Kidney capillary endothelial cell (primary cell): ENCODE measurements around the gene TMEM233.
"Not testable (repeated sequence)": the region's sequence is repeated elsewhere in the genome, so short reads cannot be mapped to it uniquely, and the experiment has no call there.

Experiments
- DNase-seq: peaks from one replicate; pipeline ENCODE4 v3.0.0-alpha.2; 2018; ENCODE audit warnings: low spot score

Gene TMEM233

DNA sequence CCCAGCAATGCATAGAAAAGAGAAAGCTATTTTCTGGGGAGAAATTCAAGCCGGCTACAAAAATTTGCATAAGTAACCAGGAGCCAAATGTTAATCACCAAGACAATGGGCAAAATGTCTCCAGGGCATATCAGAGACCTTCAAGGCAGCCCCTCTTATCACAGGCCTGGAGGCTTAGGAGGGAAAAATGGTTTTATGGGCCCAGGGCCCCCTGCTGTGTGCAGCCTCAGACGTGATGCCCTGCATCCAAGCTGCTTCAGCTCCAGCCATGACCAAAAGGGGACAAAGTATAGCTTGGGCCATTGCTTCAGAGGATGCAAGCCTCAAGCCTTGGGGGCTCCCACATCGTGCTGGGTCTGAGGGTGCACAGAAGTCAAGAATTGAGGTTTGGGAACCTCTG lies 15.8 kb downstream of the TMEM233 start:
- no peak for DNase-seq

DNA sequence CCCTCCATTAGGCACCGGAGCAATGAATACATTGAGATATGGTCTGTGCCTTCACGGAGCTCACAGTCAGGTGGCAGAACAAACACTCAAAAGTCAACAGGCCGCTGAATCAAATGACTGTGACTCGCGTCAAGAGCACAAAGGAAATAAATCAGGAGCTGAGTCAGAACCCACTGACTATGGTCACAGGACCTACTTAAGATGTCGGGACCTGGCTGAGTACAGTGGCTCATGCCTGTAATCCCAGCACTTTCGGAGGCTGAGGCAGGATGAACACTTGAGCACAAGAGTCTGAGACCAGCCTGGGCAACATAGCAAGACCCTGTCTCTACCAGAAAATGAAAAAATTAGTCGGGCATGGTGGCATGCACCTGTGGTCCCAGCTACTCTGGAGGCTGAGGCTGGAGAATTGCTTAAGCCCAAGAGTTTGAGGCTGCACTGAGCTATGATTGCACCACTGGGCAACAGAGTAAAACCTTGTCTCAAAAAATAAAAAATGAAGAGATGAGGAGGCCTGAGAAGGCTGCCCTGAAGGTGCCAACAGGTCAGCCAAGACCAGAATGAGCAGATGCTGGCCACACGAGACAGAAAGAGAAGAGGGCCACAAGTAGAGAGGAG lies 19.9 kb downstream of the TMEM233 start:
- peak; percentile 87 for DNase-seq

DNA sequence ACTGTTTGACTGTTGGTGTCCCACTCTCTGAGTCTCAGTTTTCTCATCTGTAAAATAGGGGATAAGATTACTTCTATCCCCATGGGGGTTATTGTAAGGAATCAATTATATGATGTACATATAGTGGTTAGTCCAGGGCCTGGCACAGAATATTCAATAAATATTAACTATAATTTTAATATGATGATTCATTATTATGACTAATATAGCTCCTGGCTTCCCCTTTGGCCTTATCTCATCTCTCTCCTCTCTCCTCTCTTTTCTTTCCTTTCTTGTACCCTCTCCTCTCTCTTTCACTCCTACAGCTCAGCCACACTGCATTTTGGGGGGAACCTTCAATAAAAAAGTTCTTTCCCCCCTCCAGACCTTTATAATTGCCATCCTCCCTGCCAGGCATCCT lies 21.1 kb downstream of the TMEM233 start:
- no peak for DNase-seq

DNA sequence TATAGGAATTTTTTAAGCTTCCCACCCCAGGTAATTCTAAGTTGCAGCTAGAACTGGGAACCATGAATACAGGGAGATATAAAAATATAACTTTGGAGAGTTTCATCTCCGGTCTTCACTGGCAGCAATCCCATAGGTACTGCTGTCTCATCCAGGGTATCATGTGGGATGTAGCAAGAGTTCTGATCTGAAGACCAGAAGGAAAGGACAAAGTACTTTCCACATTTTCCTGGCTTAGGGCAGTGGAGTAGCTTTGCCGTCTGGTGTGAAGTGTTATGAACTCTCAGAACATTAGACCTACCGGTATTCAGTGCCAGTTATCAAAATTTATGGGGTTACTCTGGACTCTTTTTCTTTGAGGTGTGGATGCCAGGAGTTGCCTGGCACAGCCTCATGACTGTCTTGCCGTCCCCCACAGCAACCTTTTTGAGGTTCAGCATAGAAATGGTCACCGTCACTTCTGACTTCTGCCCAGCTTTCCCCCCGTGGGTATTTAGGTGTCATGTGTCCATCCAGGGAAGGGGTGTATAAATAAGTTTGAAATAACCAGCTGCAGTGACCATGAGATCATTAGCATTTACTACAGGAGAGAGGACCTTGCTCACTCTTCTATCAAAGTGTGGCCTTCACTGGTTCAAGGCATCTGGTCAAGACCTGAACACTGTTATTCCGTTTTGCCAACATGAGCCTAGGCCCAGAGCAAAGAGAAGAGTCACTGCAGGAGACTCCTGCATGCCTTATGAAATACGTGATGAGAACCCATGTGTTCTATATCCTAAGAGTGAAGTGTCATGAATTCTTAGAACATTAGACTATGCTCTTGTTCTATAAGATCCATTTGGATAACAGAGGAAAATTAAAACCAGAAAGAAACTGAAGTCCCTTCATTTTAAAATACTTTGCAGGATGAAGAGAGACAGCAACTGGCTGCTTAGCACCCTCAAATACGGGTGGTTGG lies 22.2 kb downstream of the TMEM233 start:
- no peak for DNase-seq

- not testable (repeated sequence) for DNase-seq
These were observed 24.8 kb downstream of the TMEM233 start for GRCh38 chr12:119618328-119618896.

- DNase-seq = no peak
These were observed 26.9 kb downstream of the TMEM233 start for GRCh38 chr12:119620490-119620889.

GRCh38 chr12:119621878-119622277 lies 28.3 kb downstream of the TMEM233 start:
- no peak for DNase-seq

DNA sequence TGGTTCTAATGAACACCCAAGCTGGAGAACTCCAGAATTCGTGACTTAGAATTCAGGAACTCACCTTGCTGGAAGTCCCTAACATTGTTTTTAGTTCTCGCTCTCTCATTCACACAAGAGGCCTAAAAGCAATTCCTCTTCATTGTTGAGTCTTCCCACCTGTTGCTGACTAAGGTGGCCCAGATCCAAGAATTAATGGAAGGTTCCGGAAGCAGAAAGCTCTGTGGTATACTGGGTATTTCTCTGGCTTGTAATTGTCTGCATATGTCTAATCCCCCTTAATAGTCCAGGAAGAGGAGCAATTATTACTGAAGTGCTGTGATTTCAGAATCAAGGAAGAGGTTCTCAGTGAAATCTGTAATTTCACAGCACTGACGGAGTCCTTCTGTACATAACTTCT lies 31.4 kb downstream of the TMEM233 start:
- no peak for DNase-seq

DNA sequence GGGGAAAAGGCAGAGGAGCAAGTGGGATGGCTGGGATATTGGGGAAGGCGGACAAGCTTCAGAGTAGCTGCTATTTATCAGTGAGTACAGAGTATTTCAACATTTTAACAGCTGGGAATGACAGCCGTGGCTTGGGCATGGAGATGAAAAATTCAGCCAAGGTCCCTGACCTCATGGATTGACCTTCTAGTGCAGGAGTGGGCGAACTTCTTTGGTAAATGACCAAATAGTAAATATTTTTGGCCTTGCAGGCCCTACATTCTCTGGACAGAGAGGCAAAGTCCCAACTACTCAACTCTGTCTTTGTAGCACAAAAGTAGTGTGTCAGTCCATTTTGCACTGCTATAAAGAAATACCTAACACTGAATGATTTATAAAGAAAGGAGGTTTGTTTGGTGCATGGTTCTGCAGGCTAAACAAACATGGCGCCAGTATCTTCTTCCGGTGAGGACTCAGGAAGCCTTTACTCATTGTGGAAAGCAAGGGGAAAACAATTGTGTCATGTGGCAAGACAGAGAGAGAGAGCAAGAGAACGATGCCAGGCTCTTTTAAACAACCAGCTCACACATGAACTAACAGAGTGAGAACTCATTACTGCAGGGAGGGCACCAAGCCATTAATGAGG lies 33.6 kb downstream of the TMEM233 start:
- no peak for DNase-seq

DNA sequence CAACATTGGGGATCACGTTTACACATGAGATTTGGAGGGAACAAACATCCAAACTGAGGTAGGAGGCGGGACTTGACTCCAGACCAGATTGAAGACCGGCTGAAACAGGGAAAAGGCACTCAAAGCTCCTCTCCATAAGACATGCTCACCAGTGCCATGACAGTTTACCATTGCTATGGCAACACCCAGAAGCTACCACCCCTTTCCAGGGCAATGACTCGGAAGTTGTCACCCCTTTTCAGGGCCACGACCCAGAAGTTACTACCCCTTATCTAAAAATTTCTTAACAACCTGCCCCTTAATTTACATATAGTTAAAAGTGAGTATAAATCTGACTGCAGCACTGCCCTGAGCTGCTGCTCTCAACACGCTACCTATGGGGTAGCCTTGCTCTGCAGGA lies 34.1 kb downstream of the TMEM233 start:
- no peak for DNase-seq

GRCh38 chr12:119630223-119630780 lies 36.7 kb downstream of the TMEM233 start:
- DNase-seq = no peak

- DNase-seq = no peak
These were observed 37.5 kb downstream of the TMEM233 start for GRCh38 chr12:119630962-119631550.

DNA sequence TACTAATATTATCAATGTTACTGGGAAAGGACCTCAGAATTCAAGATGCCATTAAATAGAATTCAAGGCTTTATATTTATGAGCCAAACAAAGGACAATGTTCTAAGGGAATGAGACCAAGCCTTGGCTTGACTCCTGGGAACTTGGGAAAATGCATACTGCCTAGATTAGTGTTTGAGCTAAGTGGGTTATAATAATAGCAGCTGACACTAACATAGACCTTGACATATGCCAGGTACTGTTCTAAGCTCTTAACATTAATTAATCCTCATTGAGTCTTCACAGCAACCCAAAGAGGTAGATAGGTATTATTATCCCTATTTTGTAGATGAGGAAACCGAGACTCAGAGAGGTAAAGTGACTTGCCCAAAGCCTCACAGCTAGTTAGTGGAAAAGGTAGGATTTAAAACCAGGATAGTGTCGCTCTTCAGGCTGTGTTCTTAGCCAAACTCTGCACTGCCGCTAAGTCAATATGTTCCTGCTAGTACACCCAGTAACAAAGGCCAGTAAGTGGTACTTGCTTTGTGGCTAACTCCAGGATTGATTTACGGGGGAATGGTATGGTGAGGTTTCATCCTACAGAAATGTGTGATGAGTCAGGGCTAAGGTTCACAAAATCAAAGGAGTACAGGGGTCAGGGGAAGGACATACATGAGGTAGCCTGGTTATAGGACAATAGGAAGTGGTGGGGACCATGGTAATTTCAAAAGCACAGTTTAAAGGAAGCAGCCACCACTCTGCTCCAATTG lies 38.5 kb downstream of the TMEM233 start:
- DNase-seq = peak; percentile 83

- DNase-seq = no peak
These were observed 41.2 kb downstream of the TMEM233 start for GRCh38 chr12:119634743-119635142.

GRCh38 chr12:119642986-119643385 lies 49.4 kb downstream of the TMEM233 start:
- no peak for DNase-seq

- DNase-seq = no peak
These were observed 51.4 kb downstream of the TMEM233 start for GRCh38 chr12:119644930-119645329.

- no peak for DNase-seq
These were observed 52.0 kb downstream of the TMEM233 start for GRCh38 chr12:119645535-119646059.

DNA sequence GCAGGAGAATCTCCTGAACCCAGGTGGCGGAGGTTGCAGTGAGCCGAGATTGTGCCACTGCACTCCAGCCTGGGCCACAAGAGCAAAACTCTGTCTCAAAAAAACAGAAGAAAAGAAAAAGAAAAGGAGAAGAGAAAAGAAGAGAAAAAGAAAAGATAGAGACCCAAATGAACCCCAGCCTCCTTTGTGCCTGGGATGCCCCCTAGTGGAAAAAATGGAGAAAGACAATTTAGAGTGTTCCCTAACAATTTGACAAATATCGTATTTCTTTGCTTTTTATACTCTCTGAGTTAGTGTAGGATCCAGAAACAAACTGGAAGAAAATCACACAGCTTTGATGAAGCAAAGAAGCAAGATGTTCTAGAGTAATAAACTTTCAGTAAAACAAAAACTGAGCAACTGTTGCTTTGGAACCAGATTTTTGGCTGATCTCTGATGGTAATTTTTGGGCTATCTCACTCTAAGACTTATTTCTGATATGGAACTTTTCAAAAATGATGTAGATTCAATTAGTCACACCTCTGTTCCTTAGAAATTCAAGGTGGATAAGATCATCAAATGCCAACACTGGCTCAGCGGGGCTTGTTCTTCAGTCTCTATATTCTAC lies 55.7 kb downstream of the TMEM233 start:
- no peak for DNase-seq

DNA sequence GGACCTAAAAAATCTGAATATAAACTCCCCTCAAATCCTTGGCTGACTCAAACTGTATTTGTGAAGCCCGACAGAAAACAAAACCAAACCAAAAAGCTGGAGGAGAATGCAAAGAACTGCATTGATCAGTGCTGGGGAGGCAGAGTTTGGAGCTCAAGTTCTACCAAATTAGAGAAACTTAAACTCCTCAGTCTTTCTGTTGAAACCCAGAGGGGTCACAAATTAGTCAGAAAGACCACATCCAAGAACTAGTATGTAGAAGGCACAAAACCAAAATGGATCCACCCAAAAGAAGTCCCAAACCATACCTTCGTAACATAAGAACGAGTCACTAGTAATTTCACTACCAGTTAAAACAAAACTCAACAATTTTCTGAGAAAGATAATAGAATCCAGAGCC lies 59.1 kb downstream of the TMEM233 start:
- DNase-seq = no peak

DNA sequence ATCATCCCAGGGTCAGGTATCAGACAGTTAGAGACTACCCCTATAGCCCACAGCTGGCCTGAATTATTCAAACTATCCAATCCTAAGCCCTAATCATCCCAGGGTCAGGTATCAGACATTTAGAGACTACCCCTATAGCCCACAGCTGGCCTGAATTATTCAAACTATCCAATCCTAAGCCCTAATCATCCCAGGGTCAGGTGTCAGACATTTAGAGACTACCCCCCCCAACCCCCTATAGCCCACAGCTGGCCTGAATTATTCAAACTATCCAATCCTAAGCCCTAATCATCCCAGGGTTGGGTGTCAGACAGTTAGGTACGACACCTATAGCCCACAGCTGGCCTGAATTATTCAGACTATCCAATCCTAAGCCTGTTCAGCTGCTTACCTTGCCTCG lies 63.4 kb downstream of the TMEM233 start:
- not testable (repeated sequence) for DNase-seq
